ENCODE data around the gene KYNU.
"Not testable (repeated sequence)": the region's sequence is repeated elsewhere in the genome, so short reads cannot be mapped to it uniquely, and the experiment has no call there.

KYNU gene

DNA sequence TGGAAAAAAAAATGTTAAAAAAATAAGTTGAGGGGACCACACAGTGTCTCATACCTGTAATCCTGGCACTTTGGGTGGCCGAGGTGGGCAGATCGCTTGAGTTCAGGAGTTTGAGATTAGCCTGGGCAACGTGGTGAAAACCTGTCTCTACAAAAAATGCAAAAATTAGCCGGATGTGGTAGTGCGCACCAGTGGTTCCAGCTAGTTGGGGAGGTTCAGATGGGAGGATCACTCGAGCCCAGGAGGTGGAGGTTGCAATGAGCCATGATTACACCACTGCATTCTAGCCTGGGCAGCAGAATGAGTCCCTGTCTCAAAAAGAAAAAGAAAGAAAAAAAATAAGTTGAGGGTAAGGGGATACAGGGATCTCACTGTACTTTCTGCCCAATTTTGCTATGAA lies 6.1 kb upstream of the KYNU start:
- no peak for DNase-seq (ENCODE audit: low read depth in 2 of 2)

DNA sequence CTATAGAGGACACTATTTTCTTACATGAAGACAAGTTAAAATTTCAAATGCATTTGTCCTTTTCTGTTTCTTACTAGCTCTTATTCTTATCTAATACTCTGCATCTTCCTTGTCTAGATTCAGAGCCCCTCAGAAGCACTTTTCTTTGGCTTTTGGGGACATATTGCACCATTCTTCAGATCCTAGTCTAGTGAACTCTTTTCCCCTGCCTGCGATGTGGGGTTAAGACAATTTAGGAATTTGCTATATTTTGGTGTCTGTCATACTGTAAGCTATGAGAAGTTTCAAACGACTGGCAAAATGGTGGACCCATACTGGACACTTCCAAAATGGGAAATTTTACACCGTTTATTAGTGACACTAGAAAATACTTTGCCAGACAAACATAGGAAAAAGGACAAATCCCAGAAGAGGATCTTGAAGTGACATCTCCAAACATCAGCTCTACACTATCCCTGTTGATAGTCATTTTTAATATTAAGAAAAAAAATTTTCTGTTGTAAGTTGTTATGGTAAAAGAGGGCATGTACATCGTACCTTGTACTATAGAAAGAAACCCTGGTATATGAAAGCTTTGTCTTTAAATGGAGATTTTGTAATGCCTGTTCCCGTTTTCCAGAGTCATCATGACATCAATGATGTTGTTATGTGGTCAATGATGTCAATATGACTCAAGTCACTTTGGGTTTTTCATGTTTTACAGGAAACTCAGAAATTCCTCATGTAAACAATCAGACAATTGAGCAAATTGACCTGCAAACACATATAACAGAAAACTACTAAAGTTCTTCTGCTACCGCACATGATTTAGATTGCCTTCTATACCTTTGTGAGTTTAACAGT lies 4.4 kb upstream of the KYNU start:
- no peak for DNase-seq (ENCODE audit: low read depth in 2 of 2)

DNA sequence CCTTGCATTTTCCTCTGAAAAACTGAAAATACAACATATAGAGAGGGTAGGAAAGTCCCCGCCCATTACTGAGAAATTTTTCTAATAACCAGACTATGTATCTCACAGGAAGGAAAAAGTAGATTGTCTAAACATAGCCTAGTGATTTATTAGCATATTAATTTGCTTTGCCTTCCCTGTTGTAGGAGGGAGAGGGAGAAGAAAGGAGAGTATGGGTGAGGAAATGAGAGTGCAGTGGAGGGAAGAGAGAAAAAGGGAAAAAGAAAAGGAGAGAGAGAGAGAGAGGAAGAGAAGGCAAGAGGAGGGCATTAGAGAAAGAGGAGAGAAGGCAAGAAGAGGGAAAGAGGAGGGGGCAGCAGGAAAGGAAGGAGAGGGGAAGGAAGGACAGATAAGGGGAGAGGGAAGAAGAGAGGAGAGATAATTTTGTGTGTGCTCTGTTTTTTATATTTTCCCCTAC lies 3.6 kb upstream of the KYNU start:
- no peak for DNase-seq (ENCODE audit: low read depth in 2 of 2)

DNA sequence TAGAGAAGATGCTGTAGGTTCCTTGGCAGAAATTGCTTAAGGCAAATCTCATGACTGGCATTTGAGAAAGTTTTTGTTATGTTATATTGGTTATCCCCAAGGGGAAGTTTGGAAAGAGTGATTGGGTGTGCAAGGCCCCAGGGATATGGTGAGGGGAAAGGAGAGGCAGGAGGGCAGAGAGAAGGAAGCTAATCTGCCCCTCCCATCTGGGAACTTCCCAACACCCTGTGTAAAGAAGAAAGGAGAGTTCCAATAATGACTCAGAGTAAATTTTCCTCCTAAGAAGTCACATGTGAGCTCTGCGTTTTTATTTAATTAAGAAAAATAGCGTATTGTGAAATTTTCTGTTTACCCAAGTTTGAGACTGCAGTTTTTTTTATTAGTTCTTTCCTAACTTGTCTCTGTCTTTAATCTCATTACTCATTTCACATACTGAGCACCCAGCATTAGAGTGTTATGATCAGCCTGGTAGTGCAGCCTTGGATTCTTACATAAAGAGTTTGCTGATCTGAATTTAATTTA lies 3.1 kb upstream of the KYNU start:
- no peak for DNase-seq (ENCODE audit: low read depth in 2 of 2)

DNA sequence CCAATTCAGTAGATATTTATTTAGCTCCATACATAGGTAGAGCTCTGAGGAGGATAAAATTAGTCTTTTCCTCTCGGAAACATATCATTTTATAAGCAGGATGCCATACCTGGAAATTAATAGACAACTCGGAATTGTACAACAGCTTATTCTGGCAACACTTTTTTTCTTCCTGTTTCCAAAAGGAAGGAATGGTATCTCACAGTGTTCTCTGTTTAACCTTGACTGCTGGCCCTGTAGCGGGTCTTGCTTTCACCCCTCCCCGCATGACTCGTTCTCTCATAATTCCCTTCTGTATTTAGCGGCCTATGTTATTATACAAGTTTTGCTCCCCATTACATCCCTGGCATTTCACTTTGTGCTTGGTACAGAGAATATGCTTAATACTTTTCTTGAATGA lies 2.5 kb upstream of the KYNU start:
- no peak for DNase-seq (ENCODE audit: low read depth in 2 of 2)

DNA sequence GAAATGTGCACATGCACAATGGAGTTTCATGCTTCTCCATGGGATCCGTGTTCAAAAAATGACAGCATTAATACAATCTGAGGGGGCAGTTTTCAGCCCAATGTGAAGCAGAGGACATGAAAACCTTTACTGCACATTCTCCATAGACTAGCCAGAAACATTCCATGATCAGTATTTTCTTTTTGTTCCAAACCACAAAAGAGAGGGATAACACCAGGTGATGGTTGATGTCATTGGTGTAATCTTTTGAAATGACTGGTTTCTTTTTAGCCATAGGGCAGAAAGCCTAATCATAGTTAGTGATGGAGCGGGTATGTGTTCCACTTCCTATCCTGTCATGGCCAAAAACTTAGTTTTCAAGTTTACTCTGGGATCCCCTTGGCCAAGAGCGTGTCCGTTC lies 1.8 kb upstream of the KYNU start:
- DNase-seq (ENCODE audit: low read depth in 2 of 2) = no peak

GRCh38 chr2:142876423-142876822 lies 1.0 kb upstream of the KYNU start:
- DNase-seq (ENCODE audit: low read depth in 2 of 2) = no peak

DNA sequence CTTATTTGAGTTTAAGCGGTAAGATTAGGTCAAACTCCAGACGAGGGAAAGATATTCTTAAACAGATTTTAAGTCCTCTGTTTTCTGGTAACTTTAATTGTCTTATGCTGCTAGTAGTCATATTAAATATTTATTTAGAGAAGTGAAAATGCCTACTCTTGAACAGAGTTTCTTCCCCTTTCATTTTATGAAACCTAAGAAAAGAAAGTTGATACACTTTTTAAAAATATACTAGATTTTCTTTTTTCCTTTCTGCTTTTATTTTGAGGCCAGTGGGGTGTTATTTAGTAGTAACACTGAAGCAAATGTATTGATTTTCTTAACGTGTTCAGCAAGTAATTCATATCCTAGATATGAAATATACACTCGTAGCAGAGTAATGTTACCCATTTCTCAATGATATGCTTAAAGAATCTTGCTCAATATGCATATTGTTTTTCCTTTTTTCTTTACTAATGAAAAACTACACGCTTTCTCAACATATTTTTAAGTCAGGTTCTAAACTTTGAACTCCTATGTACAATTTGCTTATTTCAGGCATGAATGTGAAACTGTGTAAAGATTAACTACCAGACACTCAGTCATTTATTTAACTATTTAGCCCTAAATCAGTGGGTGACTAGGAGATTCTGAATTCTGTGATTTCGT lies 691 bp downstream of the KYNU start:
- no peak for DNase-seq (ENCODE audit: low read depth in 2 of 2)

GRCh38 chr2:142879151-142879550 lies 1.7 kb downstream of the KYNU start:
- no peak for DNase-seq (ENCODE audit: low read depth in 2 of 2)

- no peak for DNase-seq (ENCODE audit: low read depth in 2 of 2)
Measured at GRCh38 chr2:142880279-142880678, 2.8 kb downstream of the KYNU start.

GRCh38 chr2:142881619-142882018 lies 4.2 kb downstream of the KYNU start:
- no peak for DNase-seq (ENCODE audit: low read depth in 2 of 2)

GRCh38 chr2:142882500-142882899 lies 5.0 kb downstream of the KYNU start:
- not testable (repeated sequence) for DNase-seq (ENCODE audit: low read depth in 2 of 2)

DNA sequence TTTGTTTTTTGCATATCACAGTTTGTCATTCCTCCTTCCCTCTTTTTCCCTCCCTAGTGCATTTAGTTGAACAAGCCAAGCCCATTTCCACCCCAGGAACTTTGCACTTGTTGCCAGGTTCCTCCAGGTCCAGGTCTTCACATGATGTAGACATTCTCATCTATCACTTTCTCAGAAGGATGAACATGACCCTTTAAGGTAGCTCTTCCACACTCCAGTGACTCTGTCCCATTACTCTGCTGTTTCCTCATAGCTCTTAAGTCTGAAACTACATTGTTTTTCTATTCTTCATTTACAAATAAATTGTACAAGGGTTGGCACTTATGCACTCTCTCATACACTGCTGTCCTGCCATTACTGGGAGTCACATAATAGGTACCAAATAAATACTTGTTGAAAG lies 6.1 kb downstream of the KYNU start:
- no peak for DNase-seq (ENCODE audit: low read depth in 2 of 2)

DNA sequence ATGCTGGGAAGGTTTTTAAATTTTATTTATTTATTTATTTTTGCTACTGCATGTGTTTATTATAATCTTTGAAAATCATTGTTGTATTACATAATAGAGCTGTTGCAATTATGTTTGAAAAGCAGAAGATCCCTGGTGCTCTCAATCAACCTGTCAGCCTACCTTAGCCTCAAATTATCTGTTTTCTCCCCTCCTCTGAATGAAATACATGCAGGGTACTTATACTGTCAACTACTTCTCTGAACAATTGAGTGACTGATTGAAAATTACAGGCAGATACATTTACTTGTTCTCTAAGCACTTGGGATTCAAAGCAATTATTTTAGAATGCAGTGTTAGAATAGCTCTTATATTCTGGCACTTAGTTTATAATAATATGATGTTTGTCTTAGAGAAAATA lies 8.1 kb downstream of the KYNU start:
- DNase-seq (ENCODE audit: low read depth in 2 of 2) = no peak

DNA sequence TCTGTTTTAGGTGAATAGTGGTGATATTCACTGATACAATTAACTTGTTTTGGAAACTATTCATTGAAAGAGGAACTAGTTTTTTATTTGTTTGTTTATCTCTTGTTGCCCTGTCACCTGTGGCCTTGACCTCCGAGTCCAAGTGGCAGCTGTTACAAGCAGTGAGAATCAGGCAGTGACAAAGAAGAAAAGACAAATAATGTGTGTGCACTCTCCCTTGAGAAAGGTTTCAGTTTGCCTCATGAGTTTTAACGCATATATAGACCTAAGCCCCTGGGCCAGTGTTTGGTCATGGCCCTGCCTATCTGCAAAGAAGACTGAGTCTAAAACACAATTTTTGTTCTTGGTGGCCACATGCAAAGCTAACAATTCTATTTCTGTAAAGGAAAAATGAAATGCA lies 15.3 kb downstream of the KYNU start:
- no peak for DNase-seq (ENCODE audit: low read depth in 2 of 2)

- no peak for DNase-seq (ENCODE audit: low read depth in 2 of 2)
Measured at GRCh38 chr2:142893241-142893640, 15.8 kb downstream of the KYNU start.

GRCh38 chr2:142897807-142898206 lies 20.3 kb downstream of the KYNU start:
- no peak for DNase-seq (ENCODE audit: low read depth in 2 of 2)

DNA sequence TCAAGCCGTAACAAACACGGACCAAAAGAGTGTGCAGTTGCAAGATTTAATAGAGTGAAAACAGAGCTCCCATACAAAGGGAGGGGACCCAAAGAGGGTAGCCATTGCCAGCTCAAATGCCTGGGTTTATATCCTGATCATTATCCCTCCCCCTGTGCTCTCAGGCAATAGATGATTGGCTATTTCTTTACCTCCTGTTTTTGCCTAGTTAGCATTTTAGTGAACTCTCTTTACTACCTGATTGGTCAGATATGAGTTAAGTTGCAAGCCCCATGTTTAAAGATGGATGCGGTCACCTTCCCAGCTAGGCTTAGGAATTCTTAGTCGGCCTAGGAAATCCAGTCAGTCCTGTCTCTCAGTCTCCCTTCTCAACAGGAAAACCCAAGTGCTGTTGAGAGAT lies 22.9 kb downstream of the KYNU start:
- DNase-seq (ENCODE audit: low read depth in 2 of 2) = not testable (repeated sequence)

GRCh38 chr2:142901780-142902179 lies 24.3 kb downstream of the KYNU start:
- DNase-seq (ENCODE audit: low read depth in 2 of 2) = no peak

GRCh38 chr2:142903726-142904125 lies 26.3 kb downstream of the KYNU start:
- DNase-seq (ENCODE audit: low read depth in 2 of 2) = not testable (repeated sequence)

DNA sequence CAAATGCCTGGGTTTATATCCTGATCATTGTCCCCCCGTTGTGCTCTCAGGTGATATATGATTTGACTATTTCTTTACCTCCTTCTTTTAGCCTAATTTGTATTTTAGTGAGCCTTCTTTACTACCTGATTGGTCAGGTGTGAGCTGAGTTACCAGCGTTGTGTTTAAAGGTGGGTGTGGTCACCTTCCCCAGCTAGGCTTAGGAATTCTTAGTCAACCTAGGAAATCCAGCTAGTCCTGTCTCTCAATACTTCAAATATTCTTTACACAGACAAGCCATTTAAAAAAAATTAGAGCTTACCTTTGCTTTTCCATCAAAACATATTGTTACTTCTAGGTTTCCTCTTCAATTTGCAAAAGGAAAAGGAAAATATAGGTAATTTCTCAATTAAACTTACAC lies 30.2 kb downstream of the KYNU start:
- no peak for DNase-seq (ENCODE audit: low read depth in 2 of 2)

- DNase-seq (ENCODE audit: low read depth in 2 of 2) = no peak
Measured at GRCh38 chr2:142914507-142915313, 37.2 kb downstream of the KYNU start.
